Bronchial epithelial cell (primary cell): ENCODE results near the gene ACOXL. TPM values are rescaled to one million over a fixed set of nuclear protein-coding genes. Genes with fewer than 3 reads are reported as not detected.

Experiments used
- DNase-seq: peaks from one replicate; pipeline ENCODE4 v3.0.0-alpha.2; 2010; ENCODE audit warnings: low read depth
- FAIRE-seq: peaks from 2 replicates; lab custom pipeline; 2011; peaks lifted over from hg19 to GRCh38; lab: Jason Lieb, UNC
- H3K27me3 ChIP-seq: 2 replicates; pipeline ENCODE4 v1.5.1; 2011; ENCODE audit warnings: low read length; ENCODE audit not compliant: control insufficient read depth, insufficient read depth
- H3K36me3 ChIP-seq: 2 replicates; pipeline ENCODE4 v1.5.1; 2011; ENCODE audit warnings: low read length; ENCODE audit not compliant: control insufficient read depth, insufficient read depth
- H3K4me3 ChIP-seq: 2 replicates; pipeline ENCODE4 v1.5.1; 2011; ENCODE audit warnings: mild to moderate bottlenecking, low read depth, low read length, control low read depth
- CTCF ChIP-seq: IDR thresholded peaks from 2 replicates; pipeline ENCODE4 v1.5.1; 2011; ENCODE audit warnings: mild to moderate bottlenecking, moderate library complexity, low read length, control low read depth, inconsistent platforms; ENCODE audit not compliant: insufficient read depth, severe bottlenecking
- total RNA-seq: library from RNA; depleted of rRNA; stranded (reverse); fragments of >200 nt; gene quantifications from 2 replicates; pipeline ENCODE4 v1.2.1, GENCODE V29; 2014

The ACOXL gene
- total RNA-seq, 1 donor from 2014 or later: not detected

GRCh38 chr2:111035830-111036441, 303.6 kb downstream of the ACOXL start:
- FAIRE-seq (no peak), DNase-seq (no peak)
- H3K4me3 ChIP-seq: no peak overlapping the region
- TF ChIP-seq CTCF: no peak
- no peaks in the 10 kb centered on the region for H3K36me3 ChIP-seq
- no peaks in the 10 kb centered on the region for H3K27me3 ChIP-seq

GRCh38 chr2:111037128-111037527, 304.8 kb downstream of the ACOXL start:
- Histone ChIP-seq H3K36me3 (no peaks in the 10 kb centered on the region), H3K27me3 (no peaks in the 10 kb centered on the region), H3K4me3 (no peak overlapping the region)
- FAIRE-seq (no peak), DNase-seq (peak; percentile 47)
- no peak for TF ChIP-seq CTCF

- TF ChIP-seq CTCF: no peak
- DNase-seq (no peak), FAIRE-seq (no peak)
- Histone ChIP-seq H3K4me3 (no peak overlapping the region), H3K36me3 (no peaks in the 10 kb centered on the region), H3K27me3 (no peaks in the 10 kb centered on the region)
Observed at GRCh38 chr2:111039628-111040383, 307.4 kb downstream of the ACOXL start.

DNA sequence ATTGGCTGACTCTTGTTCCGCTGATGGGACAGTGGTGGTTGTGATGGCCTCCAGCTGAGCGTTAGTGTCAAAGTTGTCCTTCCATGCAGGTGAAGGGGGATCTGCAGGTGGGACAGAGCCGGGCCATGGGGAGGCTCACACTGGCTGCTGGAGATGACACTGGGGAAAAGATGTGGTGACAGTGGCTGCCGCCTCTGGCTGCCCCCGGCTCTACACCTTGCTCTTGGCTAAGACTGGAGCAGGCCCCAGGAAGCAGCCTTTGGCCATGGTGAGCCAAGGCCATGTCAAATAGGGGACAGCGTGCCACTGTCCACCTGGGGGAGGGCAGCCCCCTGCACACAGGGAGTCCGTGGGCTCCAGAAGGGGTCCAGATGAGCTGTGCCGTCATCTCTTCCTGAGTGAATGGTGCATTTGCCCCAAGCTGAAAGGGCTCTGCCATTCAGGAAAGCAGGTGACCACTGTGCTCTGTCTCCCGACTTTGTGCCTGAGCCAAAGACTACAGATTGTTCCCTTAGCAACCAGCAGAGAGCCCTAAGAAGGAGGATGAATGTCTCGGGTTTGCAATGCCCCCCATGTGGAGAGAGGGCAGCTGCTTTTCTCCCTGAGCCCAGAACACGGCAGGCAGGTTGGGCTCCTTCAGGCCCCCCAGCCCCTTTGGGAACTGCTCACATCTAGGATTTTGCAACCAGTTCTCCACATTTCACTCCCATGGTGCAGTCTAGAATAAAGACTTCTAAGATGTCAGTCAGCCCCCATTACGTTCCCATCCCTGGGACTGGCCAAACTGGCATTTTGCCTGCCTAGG, 309.2 kb downstream of the ACOXL start:
- DNase-seq (no peak), FAIRE-seq (no peak)
- no peak for TF ChIP-seq CTCF
- Histone ChIP-seq H3K4me3 (no peak overlapping the region), H3K36me3 (no peaks in the 10 kb centered on the region), H3K27me3 (no peaks in the 10 kb centered on the region)

DNA sequence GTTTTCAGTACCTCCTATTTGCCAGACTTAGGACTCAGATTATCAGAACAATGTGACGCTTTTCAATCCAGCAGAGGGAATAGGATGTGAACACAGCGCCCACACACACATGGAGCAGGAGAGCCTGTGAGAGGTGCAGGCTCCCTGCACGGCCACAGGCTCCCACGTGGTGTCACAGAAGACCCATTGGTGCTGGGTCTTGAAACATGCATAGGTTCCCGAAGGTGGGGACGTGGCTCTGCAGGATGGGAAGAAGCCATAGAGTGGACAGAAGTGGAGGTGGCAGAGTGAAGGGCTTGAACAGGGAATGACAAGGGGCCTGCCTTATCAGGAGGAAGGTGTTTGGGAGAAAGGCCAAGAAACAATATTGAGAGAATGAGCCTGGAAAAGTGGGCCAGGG, 309.9 kb downstream of the ACOXL start:
- no peaks in the 10 kb centered on the region for H3K36me3 ChIP-seq
- TF ChIP-seq CTCF: no peak
- DNase-seq (no peak), FAIRE-seq (no peak)
- H3K27me3 ChIP-seq: no peaks in the 10 kb centered on the region
- H3K4me3 ChIP-seq: no peak overlapping the region
